GM19043 (cell line): ENCODE measurements around the gene BOD1L1.

Experiments used
- ATAC-seq: cut with Tn5 transposase; IDR thresholded peaks from one replicate; pipeline ENCODE4 v1.9.1; 2021; ENCODE audit warnings: low read depth; ENCODE audit not compliant: unreplicated experiment

BOD1L1 gene

DNA sequence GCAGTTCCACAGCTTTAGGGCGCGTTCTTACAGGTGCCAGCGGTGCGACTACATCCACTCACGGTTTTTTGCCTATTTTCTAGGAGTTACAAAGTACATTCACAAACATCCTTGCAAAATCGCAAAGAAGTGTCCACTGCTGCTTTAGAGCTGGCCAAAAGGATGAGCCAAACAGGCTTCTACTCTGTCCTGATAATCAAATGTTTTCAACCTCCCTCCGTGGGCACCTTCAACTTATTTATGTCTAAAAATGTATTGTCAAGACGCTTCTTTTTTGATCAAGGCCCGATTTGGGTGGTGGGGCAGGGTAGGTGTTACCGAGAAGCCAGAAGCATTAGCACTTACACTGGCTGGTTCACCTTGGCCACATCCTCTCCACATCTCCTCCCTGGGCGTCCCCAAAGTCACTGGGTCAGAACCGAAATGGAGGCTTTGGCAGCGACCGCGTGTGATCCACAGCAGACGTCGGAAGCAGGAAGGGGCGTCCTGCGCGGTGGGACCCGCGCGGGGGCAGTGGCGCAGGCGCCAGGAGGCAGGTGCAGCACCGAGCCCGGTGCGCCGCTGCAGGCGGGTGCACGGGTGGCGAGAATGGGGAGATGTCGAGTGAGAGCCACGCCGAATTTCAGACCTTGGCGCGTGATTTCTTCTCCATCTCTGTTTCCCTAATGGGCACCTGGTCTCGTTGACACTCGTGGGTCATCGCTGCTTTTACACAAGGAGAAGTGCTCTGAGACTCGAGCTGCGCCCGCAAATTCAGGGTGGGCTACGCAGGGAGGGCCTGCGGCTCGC, 100.1 kb downstream of the BOD1L1 start:
- ATAC-seq, result no peak

DNA sequence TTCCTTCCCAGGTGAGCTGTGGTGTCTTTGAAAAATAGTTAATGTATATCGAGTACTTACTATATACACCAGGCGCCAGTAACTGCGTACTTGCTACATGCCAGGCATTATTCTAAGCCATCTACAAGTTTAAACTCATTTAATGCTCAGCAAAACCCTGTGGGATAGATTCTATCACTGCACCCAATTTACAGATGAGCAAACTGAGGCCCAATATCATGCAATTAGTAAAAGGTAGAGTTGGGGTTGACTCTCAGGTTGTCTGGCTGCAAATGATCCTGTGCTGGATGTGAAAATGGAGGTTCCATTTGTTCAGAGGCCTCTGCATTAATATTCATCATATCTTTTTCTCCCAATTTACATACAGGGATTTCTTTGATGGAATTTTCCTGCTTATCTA, 100.9 kb downstream of the BOD1L1 start:
- no peak for ATAC-seq

DNA sequence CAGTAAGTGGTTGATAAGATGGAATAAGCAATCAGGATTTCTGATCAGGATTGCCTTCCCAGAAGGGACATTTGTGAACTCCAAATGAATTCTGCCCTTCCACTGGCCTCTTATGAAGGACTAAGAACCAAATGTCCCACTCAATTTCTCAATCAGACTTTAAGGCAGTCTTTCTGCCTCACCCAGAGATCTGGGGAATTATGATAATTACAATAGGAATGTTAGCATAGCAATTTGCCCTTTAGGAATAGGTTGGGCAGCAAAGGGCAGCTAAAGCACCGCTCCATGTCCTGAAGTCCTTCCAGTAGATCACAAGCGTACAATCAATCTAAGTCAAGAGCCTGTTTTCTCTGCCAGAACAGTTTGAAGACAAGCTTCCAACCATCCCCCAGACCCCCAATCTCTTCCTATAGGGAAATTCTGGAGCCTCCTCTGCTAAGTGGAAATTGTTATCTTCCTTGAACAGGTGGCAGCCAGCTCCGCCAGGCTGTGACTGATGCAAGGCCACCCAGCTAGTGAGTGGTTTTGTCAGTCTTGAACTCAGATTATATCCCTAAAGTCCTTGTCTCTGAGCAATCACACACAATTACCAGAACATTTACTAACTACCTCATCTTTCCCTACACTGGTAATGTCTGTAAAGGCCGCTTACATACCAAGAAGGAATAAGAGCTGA, 101.8 kb downstream of the BOD1L1 start:
- no peak for ATAC-seq

DNA sequence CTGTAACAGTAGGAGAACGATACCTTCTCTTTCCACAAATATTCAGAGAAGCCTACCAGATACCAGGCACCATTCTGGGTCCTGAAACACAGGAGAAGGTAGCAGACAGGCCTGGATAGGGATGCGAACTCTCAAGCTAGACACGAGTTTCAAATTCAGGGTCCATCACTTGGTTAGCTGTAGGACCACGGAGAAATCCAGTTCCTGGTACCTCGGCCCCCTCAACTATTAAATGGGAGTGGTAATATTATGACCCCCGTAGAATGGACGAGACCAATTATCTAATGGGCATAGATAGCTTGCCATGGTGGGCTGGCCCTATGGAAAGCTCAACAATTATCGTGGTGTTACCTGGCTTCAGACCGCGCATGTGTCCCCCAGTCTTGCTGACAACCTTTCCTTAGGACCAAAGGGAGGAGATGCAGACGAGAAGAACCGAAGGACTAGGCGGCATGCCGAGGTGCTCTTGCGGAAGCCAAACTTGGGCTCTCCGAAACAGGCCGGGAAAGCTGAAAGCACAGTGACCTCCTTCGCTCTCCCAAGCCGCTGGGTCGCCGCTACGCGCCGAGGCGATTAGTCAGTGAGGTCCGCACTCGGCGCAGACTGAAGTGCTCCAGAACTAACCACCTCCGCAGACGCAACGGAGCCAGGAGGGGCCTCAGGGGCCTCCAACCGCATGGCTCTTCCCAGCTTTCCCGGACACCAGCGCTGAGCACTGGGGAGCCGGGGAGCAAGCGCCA, 102.9 kb downstream of the BOD1L1 start:
- ATAC-seq, result no peak

DNA sequence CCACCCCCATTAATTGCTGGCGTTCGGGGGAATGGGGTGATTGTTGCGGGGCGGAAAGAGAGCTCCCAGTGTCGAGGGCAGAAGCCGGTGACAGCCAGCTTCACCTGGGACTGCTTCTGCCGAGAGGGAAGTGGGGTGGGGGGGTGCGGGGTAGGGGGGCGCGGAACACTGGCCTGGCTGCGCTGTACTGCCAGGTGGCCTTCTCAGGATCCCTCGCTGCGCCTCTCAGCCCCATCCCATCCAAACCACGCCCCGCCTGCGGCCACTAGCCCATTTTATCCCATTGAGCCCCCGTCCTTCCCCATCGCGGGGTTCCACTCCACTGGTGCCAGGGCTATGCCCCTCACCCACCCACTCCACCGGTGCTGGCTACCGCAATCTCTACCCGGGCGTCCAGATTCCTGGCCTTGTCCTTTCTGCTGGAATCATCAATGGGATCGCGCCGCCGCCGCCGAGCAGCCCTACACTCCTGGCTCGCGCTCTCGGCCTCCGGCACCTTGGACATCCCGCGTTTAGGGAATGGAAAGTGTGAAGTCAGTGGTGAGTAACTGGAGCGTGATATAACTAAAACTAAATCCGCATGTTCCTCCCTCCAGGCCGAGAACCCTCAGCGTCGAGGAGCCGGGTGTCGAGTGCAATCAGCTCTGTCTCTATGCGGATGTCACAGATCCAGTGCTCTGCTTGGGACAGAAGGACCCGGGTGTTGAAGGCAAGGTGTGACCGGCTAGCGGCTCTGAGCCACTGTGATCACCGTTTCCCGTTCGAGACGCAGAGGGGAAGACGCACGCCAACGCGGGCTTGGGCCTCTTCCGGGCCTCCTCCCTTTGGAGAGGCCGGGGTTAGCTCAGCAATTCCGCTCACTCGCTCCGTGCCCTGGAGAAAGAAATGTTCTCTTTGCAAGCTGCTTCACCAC, 103.7 kb downstream of the BOD1L1 start:
- no peak for ATAC-seq

DNA sequence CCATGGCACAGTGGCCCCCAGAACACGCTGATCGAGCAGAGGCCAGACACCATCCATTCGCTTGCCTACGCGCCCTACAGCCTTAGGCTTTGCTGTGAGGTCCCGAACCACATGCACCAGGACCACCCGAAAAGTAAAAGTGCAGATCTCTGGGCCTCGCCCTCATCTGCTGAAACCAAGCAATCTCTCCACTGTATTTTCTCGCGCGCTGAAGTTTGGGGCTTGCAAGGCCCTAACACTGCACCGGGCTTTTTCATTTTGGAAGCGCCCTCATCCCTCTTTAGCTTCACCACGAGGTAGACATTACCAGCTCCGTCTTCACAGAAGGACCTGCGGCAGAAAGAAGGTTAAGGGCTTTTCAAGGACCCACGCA, 104.4 kb downstream of the BOD1L1 start:
- no peak for ATAC-seq

DNA sequence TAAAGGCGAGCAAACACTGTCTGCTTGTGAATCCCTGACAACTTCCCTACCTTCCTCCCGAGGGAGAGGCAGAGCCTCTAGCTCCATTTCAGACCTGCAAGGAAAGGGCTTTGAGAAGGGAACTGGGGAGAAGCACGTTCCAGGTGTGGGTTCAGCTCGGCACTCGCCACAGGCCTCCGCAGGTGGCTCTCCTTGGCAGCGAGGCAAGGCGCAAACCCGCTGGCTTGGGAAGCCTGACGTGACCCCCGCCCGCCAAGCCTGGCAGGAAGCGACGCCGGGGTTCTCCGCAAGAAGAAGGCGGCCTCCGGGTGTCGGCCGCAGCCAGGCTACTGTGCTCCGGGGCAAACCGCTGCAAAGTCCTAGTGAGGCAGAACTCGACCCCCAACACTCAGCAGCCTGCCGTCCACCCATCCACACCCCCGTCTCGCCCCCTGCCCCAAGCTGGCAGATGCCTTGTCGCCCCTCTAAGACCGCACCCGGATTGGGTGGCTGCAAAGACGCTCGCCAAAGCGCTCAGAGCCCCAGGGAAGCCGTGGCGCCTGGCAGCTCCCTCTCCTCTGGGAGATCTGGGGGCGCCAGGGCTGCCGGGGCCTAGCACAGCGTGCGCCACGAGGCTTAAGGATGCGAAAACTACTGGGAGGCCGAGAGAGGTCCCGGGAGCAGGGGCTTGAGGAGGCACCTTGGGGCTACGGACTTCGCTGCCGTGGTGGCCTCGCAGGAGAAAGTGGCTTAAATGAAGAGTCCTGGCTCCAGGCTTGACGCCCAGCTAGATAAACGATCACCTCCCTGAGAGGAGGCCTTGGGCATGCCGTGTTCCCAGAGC, 105.0 kb downstream of the BOD1L1 start:
- no peak for ATAC-seq

DNA sequence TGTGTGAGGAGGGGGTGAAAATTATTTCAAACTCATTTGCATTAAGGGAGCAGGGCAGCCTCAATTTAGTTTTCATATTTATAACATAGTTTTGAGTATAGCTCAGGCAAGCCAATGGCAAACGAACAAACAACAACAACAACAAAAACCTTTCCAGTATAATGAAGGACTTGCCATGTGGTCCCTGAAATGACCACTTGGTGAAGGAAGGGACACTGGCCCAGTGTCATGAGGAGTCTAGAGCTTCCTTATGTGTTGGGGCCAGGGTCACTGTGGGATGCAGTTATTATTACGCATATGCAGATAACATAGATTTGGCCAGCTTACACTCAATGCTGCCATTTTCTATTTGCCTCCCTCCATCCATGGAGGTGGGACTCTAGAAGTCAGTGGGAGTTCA, 106.5 kb downstream of the BOD1L1 start:
- no peak for ATAC-seq
